ENCODE results near the gene HOXA3.

HOXA3 gene

GRCh38 chr7:27165089-27165995 lies 13.0 kb upstream of the HOXA3 start, which contains the start of gene HOXA9:
TSS of gene HOXA9 (minus strand) at chr7:27165537. CDS start at chr7:27165457, 80 bp downstream.
- DNase-seq = no peak

GRCh38 chr7:27164367-27165088 lies 12.1 kb upstream of the HOXA3 start:
- peak; percentile 65 for DNase-seq

GRCh38 chr7:27164045-27164366 lies 11.6 kb upstream of the HOXA3 start:
- DNase-seq = no peak

- DNase-seq = no peak
These were observed 11.1 kb upstream of the HOXA3 start for GRCh38 chr7:27163288-27164044.

- DNase-seq = no peak
These were observed 10.3 kb upstream of the HOXA3 start for GRCh38 chr7:27162561-27163287.

- peak; percentile 55 for DNase-seq
These were observed 9.6 kb upstream of the HOXA3 start for GRCh38 chr7:27161721-27162560.

- DNase-seq = no peak
These were observed 8.9 kb upstream of the HOXA3 start for GRCh38 chr7:27161214-27161720.

GRCh38 chr7:27160546-27161213 lies 8.3 kb upstream of the HOXA3 start:
- peak; percentile 98 for DNase-seq

GRCh38 chr7:27160145-27160545 lies 7.8 kb upstream of the HOXA3 start:
- peak; percentile 70 for DNase-seq

GRCh38 chr7:27159266-27160144 lies 7.1 kb upstream of the HOXA3 start:
- peak; percentile 49 for DNase-seq

GRCh38 chr7:27158436-27159265 lies 6.3 kb upstream of the HOXA3 start:
- peak; percentile 57 for DNase-seq

- peak; percentile 50 for DNase-seq
These were observed 5.5 kb upstream of the HOXA3 start for GRCh38 chr7:27157702-27158431.

- peak; percentile 57 for DNase-seq
These were observed 4.7 kb upstream of the HOXA3 start for GRCh38 chr7:27156916-27157701.

GRCh38 chr7:27156508-27156898 lies 4.1 kb upstream of the HOXA3 start, which contains the start of gene HOXA7:
TSS of gene HOXA7 (minus strand) at chr7:27156675. CDS start at chr7:27156545, 130 bp downstream.
- DNase-seq = peak; percentile 54

GRCh38 chr7:27155816-27156507 lies 3.6 kb upstream of the HOXA3 start:
- peak; percentile 60 for DNase-seq
